H9 (cell line): Measurements from ENCODE around the gene TADA2A. TPM values are rescaled to one million over a fixed set of nuclear protein-coding genes. Genes with fewer than 3 reads are reported as not detected.

Source experiments
- DNase-seq: peaks from one replicate; pipeline ENCODE4 v3.0.0-alpha.2; 2017
- H2AFZ ChIP-seq: one replicate; pipeline ENCODE4 v1.6.1; 2013; ENCODE audit warnings: mild to moderate bottlenecking, low read length, control low read depth, moderate library complexity
- H2AK5ac ChIP-seq: 2 replicates; pipeline ENCODE4 v1.6.1; 2013; ENCODE audit warnings: low read length, control low read depth, mixed read lengths; ENCODE audit not compliant: insufficient read length
- H2BK120ac ChIP-seq: one replicate; pipeline ENCODE4 v1.6.1; 2013; ENCODE audit warnings: low read depth, mild to moderate bottlenecking, low read length, control low read depth, inconsistent platforms; ENCODE audit not compliant: poor library complexity, severe bottlenecking
- H2BK12ac ChIP-seq: 2 replicates; pipeline ENCODE4 v1.6.1; 2013; ENCODE audit warnings: low read length, control low read depth, mixed read lengths, low read depth; ENCODE audit not compliant: insufficient read length
- H2BK15ac ChIP-seq: 2 replicates; pipeline ENCODE4 v1.6.1; 2013; ENCODE audit warnings: low read depth, low read length, control low read depth
- H2BK20ac ChIP-seq: one replicate; pipeline ENCODE4 v1.6.1; 2013; ENCODE audit warnings: low read depth, mild to moderate bottlenecking, low read length, control low read depth, inconsistent platforms; ENCODE audit not compliant: poor library complexity, severe bottlenecking
- H2BK5ac ChIP-seq: 2 replicates; pipeline ENCODE4 v1.6.1; 2013; ENCODE audit warnings: low read length, control low read depth, mixed read lengths; ENCODE audit not compliant: insufficient read length
- H3K14ac ChIP-seq: 2 replicates; pipeline ENCODE4 v1.6.1; 2013; ENCODE audit warnings: low read length, control low read depth; ENCODE audit not compliant: insufficient read depth
- H3K18ac ChIP-seq: 2 replicates; pipeline ENCODE4 v1.6.1; 2013; ENCODE audit warnings: low read depth, mild to moderate bottlenecking, mixed read lengths, low read length, control low read depth; ENCODE audit not compliant: insufficient read length
- H3K23ac ChIP-seq: 2 replicates; pipeline ENCODE4 v1.6.1; 2013; ENCODE audit warnings: low read length, control low read depth, mixed read lengths, low read depth; ENCODE audit not compliant: insufficient read length
- H3K23me2 ChIP-seq: 2 replicates; pipeline ENCODE4 v1.6.1; 2013; ENCODE audit warnings: low read depth, mild to moderate bottlenecking, mixed read lengths, low read length, control low read depth; ENCODE audit not compliant: insufficient read length, poor library complexity, severe bottlenecking
- H3K27ac ChIP-seq: 2 replicates; pipeline ENCODE4 v1.5.1; 2013; ENCODE audit warnings: low read length, control low read depth, mixed read lengths, low read depth; ENCODE audit not compliant: insufficient read length
- H3K27me3 ChIP-seq: 2 replicates; pipeline ENCODE4 v1.6.1; 2013; ENCODE audit warnings: low read length, control low read depth, inconsistent platforms; ENCODE audit not compliant: insufficient read depth
- H3K4ac ChIP-seq: 2 replicates; pipeline ENCODE4 v1.6.1; 2013; ENCODE audit warnings: low read depth, mild to moderate bottlenecking, control low read depth, inconsistent platforms, low read length, moderate library complexity
- H3K4me1 ChIP-seq: 2 replicates; pipeline ENCODE4 v1.6.1; 2013; ENCODE audit warnings: low read length, control low read depth, inconsistent platforms; ENCODE audit not compliant: insufficient read depth
- H3K4me2 ChIP-seq: 2 replicates; pipeline ENCODE4 v1.6.1; 2013; ENCODE audit warnings: low read length, control low read depth, mixed read lengths; ENCODE audit not compliant: insufficient read length, insufficient read depth
- H3K56ac ChIP-seq: 2 replicates; pipeline ENCODE4 v1.6.1; 2013; ENCODE audit warnings: low read depth, mild to moderate bottlenecking, mixed read lengths, low read length, control low read depth; ENCODE audit not compliant: insufficient read length
- H3K79me1 ChIP-seq: 2 replicates; pipeline ENCODE4 v1.6.1; 2013; ENCODE audit warnings: low read depth, mild to moderate bottlenecking, moderate library complexity, low read length, control low read depth, inconsistent platforms; ENCODE audit not compliant: insufficient read depth, poor library complexity, severe bottlenecking
- H3K79me2 ChIP-seq: 2 replicates; pipeline ENCODE4 v1.6.1; 2013; ENCODE audit warnings: low read length, control low read depth, inconsistent platforms; ENCODE audit not compliant: insufficient read depth
- H3K9ac ChIP-seq: 2 replicates; pipeline ENCODE4 v1.6.1; 2013; ENCODE audit warnings: low read length, control low read depth, mixed read lengths; ENCODE audit not compliant: insufficient read length; ENCODE audit errors: extremely low read depth
- H3K9me3 ChIP-seq: one replicate; pipeline ENCODE4 v1.6.1; 2013; ENCODE audit warnings: low read depth, low read length, inconsistent platforms; ENCODE audit not compliant: control insufficient read depth
- H3T11ph ChIP-seq: one replicate; pipeline ENCODE4 v1.6.1; 2013; ENCODE audit warnings: mild to moderate bottlenecking, low read length, control low read depth, inconsistent platforms
- H4K20me1 ChIP-seq: one replicate; pipeline ENCODE4 v1.6.1; 2013; ENCODE audit not compliant: control insufficient read depth, insufficient read length, insufficient read depth
- H4K5ac ChIP-seq: 2 replicates; pipeline ENCODE4 v1.6.1; 2013; ENCODE audit warnings: low read depth, mild to moderate bottlenecking, mixed read lengths, low read length, control low read depth; ENCODE audit not compliant: insufficient read length
- H4K8ac ChIP-seq: replicated peaks from 2 replicates; pipeline ENCODE4 v1.6.1; 2013; ENCODE audit warnings: low read length, control low read depth, mixed read lengths, low read depth; ENCODE audit not compliant: insufficient read length
- H4K91ac ChIP-seq: 2 replicates; pipeline ENCODE4 v1.6.1; 2013; ENCODE audit warnings: low read depth, mild to moderate bottlenecking, moderate library complexity, mixed read lengths, low read length, control low read depth; ENCODE audit not compliant: insufficient read length
- H3K27ac Mint-ChIP-seq, 3 experiments: 2 replicates in 2 of 3; 3 replicates in 1 of 3; pipeline ENCODE4 v1.8.0; 2020 to 2021; ENCODE audit warnings: mixed read lengths in 3 of 3, mild to moderate bottlenecking in 1 of 3, moderate library complexity in 1 of 3
- H3K27me3 Mint-ChIP-seq: 2 replicates; pipeline ENCODE4 v1.8.0; 2021; ENCODE audit warnings: low read depth, mild to moderate bottlenecking, moderate library complexity, mixed read lengths
- H3K36me3 Mint-ChIP-seq, 3 experiments: 2 replicates in 2 of 3; 3 replicates in 1 of 3; pipeline ENCODE4 v1.8.0; 2020 to 2021; ENCODE audit warnings: low read depth in 3 of 3, mixed read lengths in 3 of 3; ENCODE audit not compliant: insufficient read depth in 1 of 3
- H3K4me1 Mint-ChIP-seq, 2 experiments: 2 replicates each; pipeline ENCODE4 v1.8.0; 2020; ENCODE audit warnings: mixed read lengths in 2 of 2
- H3K4me3 Mint-ChIP-seq, 2 experiments: 2 replicates in 1 of 2; 3 replicates in 1 of 2; pipeline ENCODE4 v1.8.0; 2020 to 2021; ENCODE audit warnings: mild to moderate bottlenecking in 2 of 2, mixed read lengths in 2 of 2, moderate library complexity in 1 of 2
- H3K9me3 Mint-ChIP-seq, 2 experiments: 2 replicates in 1 of 2; 3 replicates in 1 of 2; pipeline ENCODE4 v1.8.0; 2020; ENCODE audit warnings: mild to moderate bottlenecking in 2 of 2, mixed read lengths in 2 of 2, moderate library complexity in 1 of 2
- CTCF ChIP-seq: fragments of 200-600 bp; sonication (generic); conservative IDR thresholded peaks from 3 replicates; pipeline ENCODE4 v1.8.0; 2021; ENCODE audit warnings: antibody characterized with exemption, mild to moderate bottlenecking
- WGBS: extraction: QIAGEN DNeasy Blood & Tissue Kit; methylation state at CpG from one replicate; pipeline ENCODE4 v1.1.7; 2013; ENCODE audit warnings: missing lambda C conversion rate, low lambda C conversion rate, mixed read lengths; ENCODE audit not compliant: insufficient read length; ENCODE audit errors: extremely low coverage; 5-methylcytosine and 5-hydroxymethylcytosine counted together
- total RNA-seq: library from RNA; stranded (reverse); gene quantifications from 2 replicates; pipeline ENCODE4 v1.2.1, GENCODE V29; 2021

Gene TADA2A
- total RNA-seq, 1 experiment from 2014 or later, result 20.9 TPM

- H3K79me1 ChIP-seq, result peaks cover 3% of the 10 kb centered on the region
- no peak overlapping the region for H2BK5ac ChIP-seq
- H3K14ac ChIP-seq, result no peak overlapping the region
- no peak overlapping the region for H3K56ac ChIP-seq
- no peak overlapping the region for H3K4ac ChIP-seq
- Mint-ChIP-seq H3K27ac (no peak overlapping the region), H3K9me3 (no peaks in the 10 kb centered on the region), H3K4me3 (no peak overlapping the region), H3K4me1 (no peaks in the 10 kb centered on the region), H3K36me3 (peaks cover 7 to 51% (median 32%) of the 10 kb centered on the region in 3 experiments; a peak in 6 of 7 replicates), H3K27me3 (no peaks in the 10 kb centered on the region)
- H3K79me2 ChIP-seq, result no peaks in the 10 kb centered on the region
- H3T11ph ChIP-seq, result no peak overlapping the region
- H3K4me2 ChIP-seq, result no peak overlapping the region
- no peak overlapping the region for H2BK120ac ChIP-seq
- H2AFZ ChIP-seq, result no peak overlapping the region
- no peak overlapping the region for H4K5ac ChIP-seq
- no peak overlapping the region for H2BK15ac ChIP-seq
- H3K23me2 ChIP-seq, result no peaks in the 10 kb centered on the region
- TF ChIP-seq CTCF, result no peak
- H3K9ac ChIP-seq, result no peak overlapping the region
- no peak overlapping the region for H3K23ac ChIP-seq
- H3K4me1 ChIP-seq, result no peaks in the 10 kb centered on the region
- H3K18ac ChIP-seq, result no peak overlapping the region
- no peak overlapping the region for H2BK12ac ChIP-seq
- H3K27me3 ChIP-seq, result no peaks in the 10 kb centered on the region
- no peaks in the 10 kb centered on the region for H3K9me3 ChIP-seq
- no peak overlapping the region for H3K27ac ChIP-seq
- no peak overlapping the region for H4K8ac ChIP-seq
- no peak for DNase-seq
- H2BK20ac ChIP-seq, result no peak overlapping the region
- H4K91ac ChIP-seq, result no peak overlapping the region
- WGBS, result no CpG with 5 or more reads among the region's 2 CpGs
- no peak overlapping the region for H2AK5ac ChIP-seq
- no peaks in the 10 kb centered on the region for H4K20me1 ChIP-seq
Observed at GRCh38 chr17:37432671-37433070, 26.0 kb downstream of the TADA2A start.
